ENCODE measurements around the gene HIPK2. TPM values are rescaled to one million over a fixed set of nuclear protein-coding genes. Genes with fewer than 3 reads are reported as not detected.

HIPK2 gene
- polyA plus RNA-seq, 2 of the 4 experiments (the other 2 are of a cell fraction): 11.3 to 12.1 TPM

DNA sequence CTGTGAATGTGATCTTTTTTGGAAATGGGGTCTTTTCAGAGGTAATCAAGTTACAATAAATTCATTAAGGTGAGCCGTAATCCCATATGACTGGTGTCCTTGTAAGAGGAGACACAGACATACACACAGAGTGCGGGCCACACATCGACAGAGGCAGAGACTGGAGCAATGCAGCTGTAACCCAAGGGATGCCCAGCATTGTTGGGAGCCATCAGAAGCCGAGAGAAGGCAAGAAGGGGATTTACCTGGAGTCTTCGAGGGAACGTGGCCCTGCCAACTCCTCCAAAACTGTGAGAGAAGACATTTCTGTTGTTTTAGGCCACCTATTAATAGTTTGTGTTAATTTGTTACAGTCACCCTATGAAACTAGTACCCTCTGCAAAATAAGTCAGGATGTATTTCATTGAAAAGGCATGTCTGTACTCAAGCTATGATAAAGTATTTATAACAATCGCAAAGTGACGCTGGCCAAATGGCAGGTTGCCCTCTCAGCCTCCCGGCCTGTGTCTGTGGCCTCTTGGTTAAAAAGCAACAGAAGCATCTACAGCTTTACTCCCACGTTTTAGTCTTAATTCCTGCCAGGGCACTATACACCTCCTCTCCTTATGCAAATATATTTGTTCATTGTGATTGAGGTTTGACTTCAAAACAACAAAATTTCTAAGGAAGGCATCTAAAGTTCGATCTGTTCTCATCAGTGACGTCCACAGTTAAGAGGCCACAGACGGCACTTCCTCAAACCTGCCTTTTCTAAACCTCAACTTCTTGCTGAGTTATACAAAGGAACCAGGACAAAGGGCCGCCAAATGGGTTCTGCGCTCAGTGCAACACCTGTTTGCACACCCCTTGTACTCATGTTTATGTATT is 46.8 kb downstream of the HIPK2 start:
- no peak for DNase-seq (ENCODE audit: low read depth in 1 of 2, low spot score in 1 of 2)
- POLR2A ChIA-PET: interaction anchor here (1.3 kb wide), 1 partner anchor 47 kb away, joined by 4 read pairs; the partner anchor contains the start of gene HIPK2
- WGBS (ENCODE audit: missing lambda C conversion rate): 70% methylated on average over 15 of the region's 15 CpGs
- Histone ChIP-seq H3K4me2 (peak overlapping the region; percentile 80), H3K4me1 (peaks cover 67% of the 10 kb centered on the region), H3K4me3 (peak overlapping the region; percentile 20; the same call in 1 of the 3 replicates), H3K9me3 (peaks cover 10% of the 10 kb centered on the region; the same call in 1 of the 3 replicates), H3K27ac (peak overlapping the region; percentile 77 to 83)
- FAIRE-seq: no peak
- TF ChIP-seq ZC3H11A (IDR thresholded peaks at IDR 0.05) (no peak), EP300 (IDR thresholded peaks at IDR 0.05) (no peak), EHMT2 (IDR thresholded peaks at IDR 0.05; ENCODE audit: low read depth) (no peak), NFE2L2 (conservative IDR thresholded peaks at IDR 0.05; ENCODE audit: low read length) (no peak), HEYL (CRISPR knock-in tag; IDR thresholded peaks at IDR 0.05) (no peak), POLR2AphosphoS2 (conservative IDR thresholded peaks at IDR 0.05; ENCODE audit: low read length) (no peak)
- TF ChIP-seq, protein P1, sequence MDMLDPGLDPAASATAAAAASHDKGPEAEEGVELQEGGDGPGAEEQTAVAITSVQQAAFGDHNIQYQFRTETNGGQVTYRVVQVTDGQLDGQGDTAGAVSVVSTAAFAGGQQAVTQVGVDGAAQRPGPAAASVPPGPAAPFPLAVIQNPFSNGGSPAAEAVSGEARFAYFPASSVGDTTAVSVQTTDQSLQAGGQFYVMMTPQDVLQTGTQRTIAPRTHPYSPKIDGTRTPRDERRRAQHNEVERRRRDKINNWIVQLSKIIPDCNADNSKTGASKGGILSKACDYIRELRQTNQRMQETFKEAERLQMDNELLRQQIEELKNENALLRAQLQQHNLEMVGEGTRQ (IDR thresholded peaks at IDR 0.05): no peak
- TF ChIP-seq, protein P2, sequence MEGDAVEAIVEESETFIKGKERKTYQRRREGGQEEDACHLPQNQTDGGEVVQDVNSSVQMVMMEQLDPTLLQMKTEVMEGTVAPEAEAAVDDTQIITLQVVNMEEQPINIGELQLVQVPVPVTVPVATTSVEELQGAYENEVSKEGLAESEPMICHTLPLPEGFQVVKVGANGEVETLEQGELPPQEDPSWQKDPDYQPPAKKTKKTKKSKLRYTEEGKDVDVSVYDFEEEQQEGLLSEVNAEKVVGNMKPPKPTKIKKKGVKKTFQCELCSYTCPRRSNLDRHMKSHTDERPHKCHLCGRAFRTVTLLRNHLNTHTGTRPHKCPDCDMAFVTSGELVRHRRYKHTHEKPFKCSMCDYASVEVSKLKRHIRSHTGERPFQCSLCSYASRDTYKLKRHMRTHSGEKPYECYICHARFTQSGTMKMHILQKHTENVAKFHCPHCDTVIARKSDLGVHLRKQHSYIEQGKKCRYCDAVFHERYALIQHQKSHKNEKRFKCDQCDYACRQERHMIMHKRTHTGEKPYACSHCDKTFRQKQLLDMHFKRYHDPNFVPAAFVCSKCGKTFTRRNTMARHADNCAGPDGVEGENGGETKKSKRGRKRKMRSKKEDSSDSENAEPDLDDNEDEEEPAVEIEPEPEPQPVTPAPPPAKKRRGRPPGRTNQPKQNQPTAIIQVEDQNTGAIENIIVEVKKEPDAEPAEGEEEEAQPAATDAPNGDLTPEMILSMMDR (IDR thresholded peaks at IDR 0.05): no peak
- ATAC-seq: peak; percentile 19 to 41; a peak in 4 of 6 replicates
- CTCF ChIA-PET: interaction anchor here (0.7 to 1.6 kb wide), 8 partner anchors 19 to 271 kb away, joined by 3 to 5 read pairs (median 4); no protein-coding TSS in a partner anchor

DNA sequence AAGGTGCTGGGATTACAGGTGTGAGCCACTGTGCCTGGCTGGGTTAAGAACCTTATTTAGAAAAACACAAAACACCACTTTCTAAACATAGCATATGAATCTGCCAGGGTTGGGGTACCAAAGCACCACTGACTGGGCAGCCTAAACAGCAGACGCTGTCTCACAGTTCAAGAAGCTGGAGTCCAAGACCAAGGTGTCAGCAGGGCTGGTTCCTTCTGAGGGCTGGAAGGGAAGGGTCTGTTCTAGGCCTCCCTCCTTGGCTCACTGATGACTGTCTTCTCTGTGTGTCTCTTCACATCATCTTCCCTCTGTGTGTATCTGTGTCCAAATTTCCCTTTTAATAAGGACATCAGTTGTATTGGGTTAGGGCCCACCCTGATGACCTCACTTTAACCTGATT is 49.6 kb downstream of the HIPK2 start:
- ChIA-PET POLR2A (no interaction called here), CTCF (interaction anchor here (0.7 kb wide), 1 partner anchor 26 kb away, joined by 4 read pairs; no protein-coding TSS in a partner anchor)
- peaks cover 72% of the 10 kb centered on the region for H3K4me1 ChIP-seq
- WGBS (ENCODE audit: missing lambda C conversion rate): 100% methylated on average over 1 of the region's 1 CpG
- FAIRE-seq (no peak), ATAC-seq (no peak), DNase-seq (ENCODE audit: low read depth in 1 of 2, low spot score in 1 of 2) (no peak)
- no peak overlapping the region for H3K4me3 ChIP-seq
- TF ChIP-seq, protein P2 (IDR thresholded peaks at IDR 0.05): no peak
- no peak for TF ChIP-seq HOXB13 (CRISPR knock-in tag; IDR thresholded peaks at IDR 0.05; ENCODE audit: low read depth)
- TF ChIP-seq HEYL (CRISPR knock-in tag; IDR thresholded peaks at IDR 0.05): no peak
- no peak overlapping the region for H3K4me2 ChIP-seq
- peaks cover 5% of the 10 kb centered on the region; the same call in 1 of the 3 replicates for H3K9me3 ChIP-seq
- H3K27ac ChIP-seq: peak overlapping the region in 1 of 2 experiments; percentile 71; a peak in 4 of 6 replicates

DNA sequence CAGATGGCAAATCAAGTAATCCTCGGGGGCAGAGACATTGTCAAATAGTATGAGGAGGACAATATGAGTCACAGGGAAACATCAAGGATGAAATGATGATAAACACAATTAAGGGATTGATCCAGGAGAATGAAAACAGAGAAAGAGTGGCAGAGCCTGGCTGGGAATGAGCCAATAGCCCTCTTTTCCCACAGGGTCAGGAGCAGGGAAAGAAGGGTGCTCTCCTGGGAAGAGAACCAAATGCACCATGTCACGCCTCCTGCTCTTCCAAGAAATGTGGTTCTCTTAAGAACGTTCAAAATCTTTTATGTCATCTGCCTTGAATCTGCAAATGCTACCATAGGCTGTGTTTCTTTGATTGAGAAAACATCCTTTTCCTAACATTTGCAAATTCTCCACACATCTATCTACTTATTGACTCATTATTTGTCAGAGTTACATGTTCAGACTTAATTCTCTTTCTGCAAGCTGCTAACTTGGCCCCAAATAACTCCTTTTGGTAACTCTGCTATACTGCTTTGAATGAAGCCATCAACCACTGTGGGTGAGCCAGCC is 50.6 kb downstream of the HIPK2 start:
- TF ChIP-seq, protein P3, sequence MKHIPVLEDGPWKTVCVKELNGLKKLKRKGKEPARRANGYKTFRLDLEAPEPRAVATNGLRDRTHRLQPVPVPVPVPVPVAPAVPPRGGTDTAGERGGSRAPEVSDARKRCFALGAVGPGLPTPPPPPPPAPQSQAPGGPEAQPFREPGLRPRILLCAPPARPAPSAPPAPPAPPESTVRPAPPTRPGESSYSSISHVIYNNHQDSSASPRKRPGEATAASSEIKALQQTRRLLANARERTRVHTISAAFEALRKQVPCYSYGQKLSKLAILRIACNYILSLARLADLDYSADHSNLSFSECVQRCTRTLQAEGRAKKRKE (CRISPR knock-in tag; IDR thresholded peaks at IDR 0.05; ENCODE audit: low read depth): no peak
- TF ChIP-seq POLR2AphosphoS2 (conservative IDR thresholded peaks at IDR 0.05; ENCODE audit: low read length): no peak
- FAIRE-seq: no peak
- Histone ChIP-seq H3K4me3 (no peak overlapping the region), H3K4me2 (peak overlapping the region; percentile 40), H3K9me3 (no peaks in the 10 kb centered on the region), H3K4me1 (peaks cover 73% of the 10 kb centered on the region), H3K27ac (peak overlapping the region; percentile 40 to 71; a peak in 5 of 6 replicates)
- ATAC-seq: no peak; a peak in 1 of 6 replicates
- no peak for DNase-seq (ENCODE audit: low read depth in 1 of 2, low spot score in 1 of 2)
- POLR2A ChIA-PET: interaction anchor here (0.6 kb wide), 1 partner anchor 230 kb away, joined by 4 read pairs; no protein-coding TSS in a partner anchor
- CTCF ChIA-PET: interaction anchor here (0.6 kb wide), 1 partner anchor 69 kb away, joined by 3 read pairs; no protein-coding TSS in a partner anchor
- WGBS (ENCODE audit: missing lambda C conversion rate): 41% methylated on average over 3 of the region's 3 CpGs

Measured in A549 (cell line).